Panc1 (cell line): Measurements from ENCODE around the gene KCNF1. TPM values are rescaled to one million over a fixed set of nuclear protein-coding genes. Genes with fewer than 3 reads are reported as not detected.

Source experiments
- ATAC-seq: fragments of 200-7000 bp; cut with Tn5 transposase; 2 replicates; pipeline ENCODE4 v1.9.1; 2020; ENCODE audit warnings: mild to moderate bottlenecking, moderate library complexity
- BruUV-seq: library from RNA; stranded (reverse); fragments of 400-500 nt; replicated peaks from 2 replicates; lab custom pipeline; 2021; lab: Mats Ljungman, UMichigan
- CTCF ChIA-PET: fragments of 300-600 bp; sonication (Branson Sonifier 250); formaldehyde crosslinking; loops from one replicate; lab custom pipeline; 2022; ENCODE audit warnings: antibody characterized with exemption; lab: Charles Lee
- POLR2A ChIA-PET: fragments of 300-600 bp; sonication (Branson Sonifier 250); formaldehyde crosslinking; loops from one replicate; lab custom pipeline; 2022; ENCODE audit warnings: antibody characterized with exemption; lab: Charles Lee
- DNase-seq: peaks from one replicate; pipeline ENCODE4 v3.0.0-alpha.2; 2010; ENCODE audit warnings: low read depth, low spot score
- H3K27ac ChIP-seq: 2 replicates; pipeline ENCODE4 v1.5.1; 2011; ENCODE audit warnings: mild to moderate bottlenecking, low read length, inconsistent platforms
- H3K27me3 ChIP-seq: fragments of 200-500 bp; sonication (Bioruptor generic); 2 replicates; pipeline ENCODE4 v1.6.0; 2014; ENCODE audit warnings: low read length, inconsistent platforms; ENCODE audit not compliant: control insufficient read depth, insufficient read depth
- H3K36me3 ChIP-seq: fragments of 200-500 bp; sonication (Bioruptor generic); 2 replicates; pipeline ENCODE4 v1.5.1; 2014; ENCODE audit warnings: inconsistent platforms, mild to moderate bottlenecking, low read length, moderate library complexity; ENCODE audit not compliant: control insufficient read depth, insufficient read depth
- H3K4me1 ChIP-seq: 2 replicates; pipeline ENCODE4 v1.5.1; 2011; ENCODE audit warnings: inconsistent platforms, mild to moderate bottlenecking, low read length, moderate library complexity; ENCODE audit not compliant: control insufficient read depth, insufficient read depth
- H3K4me3 ChIP-seq, 2 experiments: 2 replicates each; pipeline ENCODE4 v1.5.1; 2011 to 2012; ENCODE audit warnings: low read depth in 2 of 2, low read length in 2 of 2, mild to moderate bottlenecking in 2 of 2, inconsistent platforms in 1 of 2, moderate library complexity in 1 of 2
- H3K9me3 ChIP-seq: fragments of 200-500 bp; sonication (Bioruptor generic); 2 replicates; pipeline ENCODE4 v1.5.1; 2014; ENCODE audit warnings: low read depth, mild to moderate bottlenecking, inconsistent platforms, low read length, moderate library complexity; ENCODE audit not compliant: control insufficient read depth, insufficient read depth
- POLR2AphosphoS5 ChIP-seq: IDR thresholded peaks from 2 replicates; pipeline ENCODE4 v1.6.1; 2012; ENCODE audit warnings: mild to moderate bottlenecking, low read depth, low read length, moderate library complexity
- SIN3A ChIP-seq: IDR thresholded peaks from 2 replicates; pipeline ENCODE4 v1.6.1; 2012; ENCODE audit warnings: low read depth, mild to moderate bottlenecking, low read length, moderate library complexity, borderline replicate concordance; ENCODE audit not compliant: insufficient read depth
- TCF7L2 ChIP-seq: IDR thresholded peaks from 2 replicates; pipeline ENCODE4 v1.6.1; 2011; ENCODE audit warnings: mild to moderate bottlenecking, low read depth, low read length, inconsistent platforms
- in situ Hi-C: cut with HindIII; loops from 2 replicates; pipeline ENCODE4 v1.10.0; 2016; ENCODE audit warnings: low sequenced_read_pairs, low pct_unique_long_range_greater_than_20kb
- intact Hi-C: fragments of 100-400 bp; cut with micrococcal nuclease; formaldehyde crosslinking; loops from one replicate; pipeline ENCODE4 v1.10.0; 2022; ENCODE audit not compliant: unreplicated experiment
- total RNA-seq: library from RNA; stranded (reverse); gene quantifications from one replicate; pipeline ENCODE4 v1.2.1, GENCODE V29; 2021; ENCODE audit not compliant: unreplicated experiment
- TF ChIP-seq, protein P1 (sequence below): fragments of 450-650 bp; IDR thresholded peaks from 2 replicates; pipeline ENCODE4 v1.5.1; 2017; ENCODE audit warnings: mild to moderate bottlenecking
- TF ChIP-seq, protein P2 (sequence below), 2 experiments: IDR thresholded peaks; 2 replicates each; pipeline ENCODE4 v1.6.1; 2011 to 2012; ENCODE audit warnings: low read depth in 2 of 2, control low read depth in 1 of 2, low read length in 1 of 2, mild to moderate bottlenecking in 1 of 2, moderate library complexity in 1 of 2; ENCODE audit not compliant: insufficient read depth in 1 of 2

Gene KCNF1
- total RNA-seq, 1 experiment from 2014 or later: 0.39 TPM

DNA sequence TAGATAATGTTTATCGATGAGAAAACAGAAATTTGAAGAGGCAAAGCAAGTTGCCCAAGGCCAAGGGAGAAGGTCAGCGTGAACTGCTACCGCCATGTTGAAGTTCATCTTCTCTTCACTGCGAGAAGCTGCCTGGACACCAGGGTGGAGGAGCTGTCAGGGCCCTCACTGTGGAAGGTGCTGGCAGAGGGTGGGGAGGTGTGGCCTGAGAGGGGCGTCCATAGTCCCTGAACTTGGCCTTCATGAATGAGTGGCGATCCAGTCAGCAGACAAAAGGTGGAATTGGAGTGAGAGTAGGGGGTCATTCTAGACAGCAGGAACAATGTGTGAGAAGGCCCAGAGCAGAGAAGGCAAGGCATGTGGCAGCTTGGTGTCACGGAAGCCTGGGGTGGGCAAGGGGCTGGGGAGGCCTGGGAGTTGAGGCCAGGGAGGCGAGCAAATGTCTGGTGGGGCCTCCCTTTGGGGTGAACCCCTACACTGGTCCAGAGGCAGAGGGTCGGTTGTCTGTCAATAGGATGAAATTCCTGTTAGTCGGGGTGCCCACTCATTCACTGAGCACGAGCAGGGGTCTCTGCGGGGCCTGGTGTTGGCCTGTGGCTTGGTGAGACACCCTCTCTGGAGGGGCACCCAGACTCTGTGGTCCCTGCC lies 33.3 kb upstream of the KCNF1 start:
- DNase-seq: no peak
- no peaks in the 10 kb centered on the region for H3K27me3 ChIP-seq
- ChIA-PET CTCF (interaction anchor here (0.6 kb wide), 1 partner anchor 469 kb away, joined by 8 read pairs; no protein-coding TSS in a partner anchor), POLR2A (interaction anchor here (0.6 kb wide), 1 partner anchor 12 kb away, joined by 3 read pairs; no protein-coding TSS in a partner anchor)
- H3K9me3 ChIP-seq: no peaks in the 10 kb centered on the region
- no TSS peak for BruUV-seq
- in situ Hi-C loops: no loop called here
- intact Hi-C loops: no loop called here
- no peak for ATAC-seq
- H3K27ac ChIP-seq: no peak overlapping the region
- no peaks in the 10 kb centered on the region for H3K4me1 ChIP-seq
- no peaks in the 10 kb centered on the region for H3K36me3 ChIP-seq
- TF ChIP-seq POLR2AphosphoS5: no peak
- TF ChIP-seq TCF7L2: no peak
- TF ChIP-seq SIN3A: no peak
- TF ChIP-seq, protein P1, sequence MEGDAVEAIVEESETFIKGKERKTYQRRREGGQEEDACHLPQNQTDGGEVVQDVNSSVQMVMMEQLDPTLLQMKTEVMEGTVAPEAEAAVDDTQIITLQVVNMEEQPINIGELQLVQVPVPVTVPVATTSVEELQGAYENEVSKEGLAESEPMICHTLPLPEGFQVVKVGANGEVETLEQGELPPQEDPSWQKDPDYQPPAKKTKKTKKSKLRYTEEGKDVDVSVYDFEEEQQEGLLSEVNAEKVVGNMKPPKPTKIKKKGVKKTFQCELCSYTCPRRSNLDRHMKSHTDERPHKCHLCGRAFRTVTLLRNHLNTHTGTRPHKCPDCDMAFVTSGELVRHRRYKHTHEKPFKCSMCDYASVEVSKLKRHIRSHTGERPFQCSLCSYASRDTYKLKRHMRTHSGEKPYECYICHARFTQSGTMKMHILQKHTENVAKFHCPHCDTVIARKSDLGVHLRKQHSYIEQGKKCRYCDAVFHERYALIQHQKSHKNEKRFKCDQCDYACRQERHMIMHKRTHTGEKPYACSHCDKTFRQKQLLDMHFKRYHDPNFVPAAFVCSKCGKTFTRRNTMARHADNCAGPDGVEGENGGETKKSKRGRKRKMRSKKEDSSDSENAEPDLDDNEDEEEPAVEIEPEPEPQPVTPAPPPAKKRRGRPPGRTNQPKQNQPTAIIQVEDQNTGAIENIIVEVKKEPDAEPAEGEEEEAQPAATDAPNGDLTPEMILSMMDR: no peak
- TF ChIP-seq, protein P2, sequence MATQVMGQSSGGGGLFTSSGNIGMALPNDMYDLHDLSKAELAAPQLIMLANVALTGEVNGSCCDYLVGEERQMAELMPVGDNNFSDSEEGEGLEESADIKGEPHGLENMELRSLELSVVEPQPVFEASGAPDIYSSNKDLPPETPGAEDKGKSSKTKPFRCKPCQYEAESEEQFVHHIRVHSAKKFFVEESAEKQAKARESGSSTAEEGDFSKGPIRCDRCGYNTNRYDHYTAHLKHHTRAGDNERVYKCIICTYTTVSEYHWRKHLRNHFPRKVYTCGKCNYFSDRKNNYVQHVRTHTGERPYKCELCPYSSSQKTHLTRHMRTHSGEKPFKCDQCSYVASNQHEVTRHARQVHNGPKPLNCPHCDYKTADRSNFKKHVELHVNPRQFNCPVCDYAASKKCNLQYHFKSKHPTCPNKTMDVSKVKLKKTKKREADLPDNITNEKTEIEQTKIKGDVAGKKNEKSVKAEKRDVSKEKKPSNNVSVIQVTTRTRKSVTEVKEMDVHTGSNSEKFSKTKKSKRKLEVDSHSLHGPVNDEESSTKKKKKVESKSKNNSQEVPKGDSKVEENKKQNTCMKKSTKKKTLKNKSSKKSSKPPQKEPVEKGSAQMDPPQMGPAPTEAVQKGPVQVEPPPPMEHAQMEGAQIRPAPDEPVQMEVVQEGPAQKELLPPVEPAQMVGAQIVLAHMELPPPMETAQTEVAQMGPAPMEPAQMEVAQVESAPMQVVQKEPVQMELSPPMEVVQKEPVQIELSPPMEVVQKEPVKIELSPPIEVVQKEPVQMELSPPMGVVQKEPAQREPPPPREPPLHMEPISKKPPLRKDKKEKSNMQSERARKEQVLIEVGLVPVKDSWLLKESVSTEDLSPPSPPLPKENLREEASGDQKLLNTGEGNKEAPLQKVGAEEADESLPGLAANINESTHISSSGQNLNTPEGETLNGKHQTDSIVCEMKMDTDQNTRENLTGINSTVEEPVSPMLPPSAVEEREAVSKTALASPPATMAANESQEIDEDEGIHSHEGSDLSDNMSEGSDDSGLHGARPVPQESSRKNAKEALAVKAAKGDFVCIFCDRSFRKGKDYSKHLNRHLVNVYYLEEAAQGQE (IDR thresholded peaks at IDR 0.05; ENCODE audit: insufficient read depth in 1 of 2, low read depth in 2 of 2, low read length in 1 of 2): no peak
- H3K4me3 ChIP-seq: no peak overlapping the region

DNA sequence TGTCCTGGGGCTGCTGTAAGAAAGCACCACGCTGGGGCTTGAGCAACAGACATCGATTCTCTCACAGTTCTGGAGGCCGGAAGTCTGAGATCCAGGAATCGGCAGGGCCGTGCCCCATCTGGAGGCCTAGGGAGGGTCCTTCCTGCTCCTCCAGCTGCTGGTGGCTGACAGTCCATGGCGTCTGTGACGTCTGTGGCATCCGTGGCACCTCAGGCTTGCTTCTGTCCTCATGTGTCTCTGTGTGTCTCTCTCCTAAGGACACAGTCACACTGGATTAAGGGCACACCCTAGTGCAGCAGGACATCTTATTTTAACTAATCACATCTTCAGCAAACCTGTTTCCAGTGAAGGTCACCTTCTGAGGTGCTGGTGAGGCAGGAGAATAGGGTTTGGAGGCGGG lies 32.6 kb upstream of the KCNF1 start:
- no peak overlapping the region for H3K27ac ChIP-seq
- ATAC-seq: no peak
- H3K4me3 ChIP-seq: no peak overlapping the region
- no peak for TF ChIP-seq SIN3A
- TF ChIP-seq POLR2AphosphoS5: no peak
- TF ChIP-seq, protein P1: no peak
- TF ChIP-seq, protein P2 (IDR thresholded peaks at IDR 0.05; ENCODE audit: insufficient read depth in 1 of 2, low read depth in 2 of 2, low read length in 1 of 2): no peak
- no peak for TF ChIP-seq TCF7L2
- BruUV-seq: no TSS peak
- in situ Hi-C loops: no loop called here
- ChIA-PET POLR2A (no interaction called here), CTCF (no interaction called here)
- H3K27me3 ChIP-seq: no peaks in the 10 kb centered on the region
- DNase-seq: no peak
- H3K36me3 ChIP-seq: no peaks in the 10 kb centered on the region
- intact Hi-C loops: no loop called here
- no peaks in the 10 kb centered on the region for H3K9me3 ChIP-seq
- no peaks in the 10 kb centered on the region for H3K4me1 ChIP-seq
